ENCODE results near the gene SIPA1L3.
"Not testable (repeated sequence)": the region's sequence is repeated elsewhere in the genome, so short reads cannot be mapped to it uniquely, and the experiment has no call there.

The SIPA1L3 gene

DNA sequence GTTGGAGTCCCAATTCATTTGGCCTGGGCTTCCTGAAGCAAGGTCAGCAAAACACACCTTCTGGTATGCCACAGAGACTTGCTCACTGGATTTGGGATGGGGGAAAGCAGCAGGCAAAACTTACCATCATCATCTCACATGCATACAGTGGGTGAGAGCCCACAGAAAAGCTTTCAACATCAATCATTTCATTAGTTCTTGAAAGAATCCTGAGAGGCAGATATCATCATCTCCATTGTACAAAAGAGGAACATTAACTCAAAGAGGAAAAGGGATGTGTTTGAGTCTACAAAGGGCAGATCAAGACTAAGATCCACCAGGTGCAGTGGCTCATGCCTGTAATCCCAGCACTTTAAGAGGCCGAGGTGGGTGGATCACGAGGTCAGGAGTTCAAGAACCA is 7.0 kb upstream of the SIPA1L3 start:
- DNase-seq (no peak), ATAC-seq (replicated peaks) (no peak)
- Mint-ChIP-seq H3K27me3 (no peaks in the 10 kb centered on the region), H3K9me3 (no peaks in the 10 kb centered on the region), H3K4me1 (peaks cover 9 to 26% of the 10 kb centered on the region in 2 donors), H3K36me3 (no peaks in the 10 kb centered on the region), H3K27ac (no peak overlapping the region), H3K4me3 (no peak overlapping the region)

DNA sequence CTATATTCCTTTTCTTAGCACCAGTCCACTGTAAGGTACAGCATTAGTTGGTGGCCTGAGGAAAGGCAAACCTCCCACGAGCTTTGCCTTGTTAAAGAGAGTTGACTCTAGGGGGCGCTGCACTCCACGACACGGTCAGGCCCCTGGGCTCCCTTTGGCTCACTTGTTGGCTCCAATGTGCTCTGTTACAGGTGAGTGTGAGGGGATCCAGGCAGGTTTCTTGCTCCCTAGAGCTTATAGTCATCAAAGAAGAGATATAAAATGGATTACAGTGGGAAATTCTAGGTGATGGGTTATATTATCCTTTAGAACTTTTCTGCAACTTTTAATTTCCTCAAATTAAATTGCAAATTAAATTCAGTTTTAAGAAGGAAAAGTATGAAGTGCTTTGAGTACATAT is 4.3 kb upstream of the SIPA1L3 start:
- peaks cover 16 to 36% of the 10 kb centered on the region in 2 donors for H3K4me1 Mint-ChIP-seq
- H3K9me3 Mint-ChIP-seq: no peaks in the 10 kb centered on the region
- peaks cover 0 to 3% of the 10 kb centered on the region in 2 donors for H3K36me3 Mint-ChIP-seq
- no peaks in the 10 kb centered on the region for H3K27me3 Mint-ChIP-seq
- H3K27ac Mint-ChIP-seq: peak overlapping the region; percentile 82
- ATAC-seq (replicated peaks) (peak; percentile 48 to 49), DNase-seq (peak; percentile 71)
- H3K4me3 Mint-ChIP-seq: no peak overlapping the region

DNA sequence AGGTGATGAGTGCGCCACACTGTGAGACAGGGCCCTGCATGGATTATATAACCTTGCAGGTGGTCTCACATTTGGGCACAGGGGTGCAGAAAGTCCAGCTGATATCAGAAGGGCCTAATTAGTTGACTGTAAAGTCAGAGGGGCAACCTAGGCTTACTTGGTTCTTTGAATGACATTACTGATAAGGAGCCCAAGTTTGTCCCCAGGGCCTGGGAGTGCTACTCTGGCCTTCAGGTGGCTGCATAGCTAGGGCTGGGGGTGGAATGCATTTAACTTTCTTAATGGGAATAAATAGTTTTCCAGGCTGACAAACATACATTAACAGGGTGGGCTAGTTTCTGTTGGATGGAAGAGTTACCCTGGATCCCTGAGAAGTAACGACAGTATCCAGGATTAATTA is 3.9 kb upstream of the SIPA1L3 start:
- Mint-ChIP-seq H3K27ac (peak overlapping the region; percentile 82), H3K36me3 (peaks cover 0 to 4% of the 10 kb centered on the region in 2 donors), H3K27me3 (no peaks in the 10 kb centered on the region), H3K9me3 (no peaks in the 10 kb centered on the region), H3K4me3 (no peak overlapping the region), H3K4me1 (peaks cover 17 to 41% of the 10 kb centered on the region in 2 donors)
- DNase-seq (no peak), ATAC-seq (replicated peaks) (no peak)

- DNase-seq (peak; percentile 41), ATAC-seq (replicated peaks) (peak; percentile 28 to 41)
- peaks cover 18 to 30% of the 10 kb centered on the region in 2 donors for H3K36me3 Mint-ChIP-seq
- peaks cover 40 to 55% of the 10 kb centered on the region in 2 donors for H3K4me1 Mint-ChIP-seq
- H3K4me3 Mint-ChIP-seq: peak within 1 kb of the TSS; percentile 89 to 97
- no peaks in the 10 kb centered on the region for H3K27me3 Mint-ChIP-seq
- H3K9me3 Mint-ChIP-seq: no peaks in the 10 kb centered on the region
- peak within 1 kb of the TSS; percentile 96 for H3K27ac Mint-ChIP-seq
Observed at GRCh38 chr19:37905946-37906868, 801 bp upstream of the SIPA1L3 start, which contains the start of gene WDR87. Gene WDR87, minus strand, starts transcription at chr19:37906594. Its CDS starts 8,355 bp downstream, at chr19:37898239.

DNA sequence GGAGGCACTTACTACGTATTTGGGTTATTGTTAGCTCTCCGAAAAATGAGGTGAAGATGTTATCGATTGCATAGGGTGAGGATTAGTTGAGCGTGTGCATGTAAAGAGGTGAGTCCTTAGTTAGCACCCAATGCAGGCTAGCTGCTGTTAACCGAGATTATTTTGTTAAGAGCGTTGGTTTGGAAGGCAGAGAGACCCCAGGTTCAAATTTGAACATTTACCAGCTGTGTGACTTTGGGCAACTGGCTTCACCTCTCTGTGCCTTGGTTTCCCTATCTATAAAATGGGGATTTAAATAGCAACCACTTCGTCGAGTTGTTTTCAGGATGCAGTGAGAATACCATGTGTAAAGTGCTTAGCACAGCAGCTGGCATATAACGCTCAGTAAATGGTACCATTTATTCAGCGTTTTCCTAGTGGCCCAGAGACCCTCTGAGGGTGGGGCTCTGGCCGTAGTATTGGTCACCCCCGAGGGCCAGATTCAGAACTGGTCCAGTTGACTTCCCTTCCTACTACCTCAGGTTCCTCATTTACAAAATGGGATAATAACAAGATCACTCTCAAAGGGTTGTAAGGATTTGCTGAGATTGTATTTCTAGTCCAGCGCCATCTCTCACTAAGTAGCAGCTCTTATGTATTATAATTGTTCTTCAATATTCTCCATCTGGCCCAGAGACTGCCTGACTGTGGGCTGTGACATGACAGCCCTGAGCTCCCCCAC is 887 bp downstream of the SIPA1L3 start:
- no peaks in the 10 kb centered on the region for H3K27me3 Mint-ChIP-seq
- H3K27ac Mint-ChIP-seq: peak overlapping the region; percentile 87

GRCh38 chr19:37909661-37910199 is 2.7 kb downstream of the SIPA1L3 start:
- Mint-ChIP-seq H3K4me1 (peaks cover 51 to 76% of the 10 kb centered on the region in 2 donors), H3K27me3 (no peaks in the 10 kb centered on the region), H3K4me3 (peak overlapping the region; percentile 89 to 97), H3K9me3 (peaks cover 0 to 2% of the 10 kb centered on the region in 2 donors), H3K27ac (peak overlapping the region; percentile 87), H3K36me3 (peaks cover 36 to 55% of the 10 kb centered on the region in 2 donors)
- ATAC-seq (replicated peaks) (no peak), DNase-seq (no peak)

More for the DNA sequence above, 887 bp downstream of the SIPA1L3 start:
- Mint-ChIP-seq H3K36me3 (peaks cover 30 to 47% of the 10 kb centered on the region in 2 donors), H3K9me3 (no peaks in the 10 kb centered on the region), H3K4me1 (peaks cover 48 to 66% of the 10 kb centered on the region in 2 donors), H3K4me3 (peak overlapping the region; percentile 89 to 97)
- ATAC-seq (replicated peaks) (no peak), DNase-seq (no peak)

- H3K4me3 Mint-ChIP-seq: peak overlapping the region; percentile 22 to 37
- H3K36me3 Mint-ChIP-seq: peaks cover 44 to 54% of the 10 kb centered on the region in 2 donors
- no peaks in the 10 kb centered on the region for H3K27me3 Mint-ChIP-seq
- peaks cover 2 to 4% of the 10 kb centered on the region in 2 donors for H3K9me3 Mint-ChIP-seq
- ATAC-seq (replicated peaks) (peak; percentile 77 to 81), DNase-seq (peak; percentile 39)
- H3K27ac Mint-ChIP-seq: peak overlapping the region; percentile 94
- H3K4me1 Mint-ChIP-seq: peaks cover 42 to 87% of the 10 kb centered on the region in 2 donors
Observed at GRCh38 chr19:37914908-37915307, 7.9 kb downstream of the SIPA1L3 start.

DNA sequence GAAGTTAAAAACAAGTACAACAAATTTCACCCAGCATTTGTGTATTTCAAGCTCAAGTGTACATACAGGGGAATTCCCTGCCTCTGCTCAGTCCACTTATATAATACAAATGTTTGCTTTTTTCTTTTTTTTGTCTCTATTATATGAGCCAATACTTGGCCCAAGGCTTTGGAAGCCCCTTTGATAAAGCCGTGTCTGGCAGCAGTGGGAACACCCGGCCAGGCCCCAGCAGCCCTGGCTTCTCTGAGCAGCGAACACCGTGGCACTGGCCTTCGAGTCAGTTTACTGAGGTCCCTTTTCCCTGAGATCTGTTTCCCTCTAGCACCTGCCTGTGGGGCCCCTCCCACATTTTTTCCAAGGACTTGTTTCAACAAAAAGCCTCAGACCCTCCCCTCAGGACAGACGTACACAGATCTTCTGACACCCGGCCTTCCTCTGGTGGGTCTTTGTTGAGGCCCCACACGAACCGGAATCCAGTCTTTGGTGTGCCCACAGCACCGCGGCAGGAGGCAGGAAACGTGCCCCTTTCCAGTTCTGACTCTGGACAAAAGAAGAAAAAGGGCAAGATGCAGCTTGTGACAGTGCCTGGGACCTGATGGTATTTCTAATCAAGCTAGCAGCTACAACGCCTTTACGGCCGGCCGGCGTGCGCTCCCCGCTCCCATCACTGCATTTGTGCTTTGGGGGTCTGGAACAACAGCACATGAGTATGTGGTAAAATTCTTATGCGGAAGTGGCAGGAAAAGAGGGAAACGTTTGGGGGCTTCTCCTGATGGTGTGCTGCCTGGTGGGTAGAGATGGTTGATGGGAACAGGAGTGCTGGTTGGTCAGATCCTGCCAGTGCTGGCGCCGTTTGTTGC is 13.8 kb downstream of the SIPA1L3 start:
- peak overlapping the region; percentile 94 for H3K27ac Mint-ChIP-seq
- H3K4me1 Mint-ChIP-seq: peaks cover 38 to 85% of the 10 kb centered on the region in 2 donors

GRCh38 chr19:37924573-37924972 is 17.6 kb downstream of the SIPA1L3 start:
- Mint-ChIP-seq H3K36me3 (peaks cover 46 to 47% of the 10 kb centered on the region in 2 donors), H3K27ac (peak overlapping the region; percentile 42), H3K4me1 (peaks cover 54 to 91% of the 10 kb centered on the region in 2 donors)
- not testable (repeated sequence) for DNase-seq; H3K27me3 Mint-ChIP-seq; H3K9me3 Mint-ChIP-seq; ATAC-seq (replicated peaks); H3K4me3 Mint-ChIP-seq

More for the DNA sequence above, 13.8 kb downstream of the SIPA1L3 start:
- peak; percentile 44 to 49 for ATAC-seq (replicated peaks)
- no peak for DNase-seq
- Mint-ChIP-seq H3K36me3 (peaks cover 45 to 47% of the 10 kb centered on the region in 2 donors), H3K4me3 (peak overlapping the region; percentile 76 to 86), H3K9me3 (peaks cover 0 to 8% of the 10 kb centered on the region in 2 donors), H3K27me3 (no peaks in the 10 kb centered on the region)

DNA sequence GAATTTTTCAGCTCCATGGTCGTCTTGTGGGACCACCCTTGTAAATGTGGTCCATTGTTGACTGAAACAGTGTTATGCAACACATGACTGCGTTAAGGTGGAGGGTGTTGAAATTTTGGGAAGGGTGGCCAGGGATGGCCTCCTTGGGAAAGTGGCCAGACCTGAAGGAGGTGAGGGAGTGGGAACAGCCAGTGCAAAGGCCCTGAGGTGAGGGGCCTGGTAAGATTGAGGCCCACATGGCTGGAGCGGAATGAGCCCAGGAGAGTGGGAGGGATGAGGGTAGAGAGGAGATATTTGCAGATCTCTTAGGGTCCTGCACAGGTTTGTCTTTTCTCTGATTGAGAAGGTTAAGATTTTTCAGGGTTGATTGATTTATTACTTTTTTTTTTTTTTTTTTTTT is 18.2 kb downstream of the SIPA1L3 start:
- Mint-ChIP-seq H3K4me3 (peak overlapping the region in 1 of 2 donors; percentile 47), H3K36me3 (peaks cover 45 to 49% of the 10 kb centered on the region in 2 donors), H3K27ac (peak overlapping the region; percentile 91)

DNA sequence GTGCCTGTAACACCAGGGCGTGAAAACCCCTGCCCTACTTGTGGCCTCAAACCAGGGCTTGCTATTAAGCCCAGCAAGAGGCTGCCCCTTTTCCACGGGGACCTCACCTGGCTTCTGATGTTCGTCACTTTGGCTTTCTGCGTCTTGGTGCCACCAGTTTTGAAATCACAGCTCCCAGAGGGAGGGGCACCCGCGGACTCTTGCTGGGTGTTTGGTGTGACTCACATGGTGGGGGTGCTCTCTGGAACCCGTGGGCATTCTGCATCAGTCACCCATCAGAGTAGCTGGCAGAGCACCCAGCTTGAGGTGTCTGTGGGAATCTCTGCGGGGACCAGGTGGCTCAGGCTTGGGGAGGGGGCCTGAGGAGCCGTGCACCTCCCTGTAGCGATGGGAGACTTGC is 19.2 kb downstream of the SIPA1L3 start:
- peaks cover 37 to 47% of the 10 kb centered on the region in 2 donors for H3K36me3 Mint-ChIP-seq
- no peaks in the 10 kb centered on the region for H3K27me3 Mint-ChIP-seq
- peaks cover 51 to 92% of the 10 kb centered on the region in 2 donors for H3K4me1 Mint-ChIP-seq
- DNase-seq (no peak), ATAC-seq (replicated peaks) (no peak)
- peak overlapping the region; percentile 82 for H3K27ac Mint-ChIP-seq
- H3K4me3 Mint-ChIP-seq: peak overlapping the region; percentile 2 to 28
- H3K9me3 Mint-ChIP-seq: peaks cover 0 to 4% of the 10 kb centered on the region in 2 donors

More for the DNA sequence above, 18.2 kb downstream of the SIPA1L3 start:
- H3K9me3 Mint-ChIP-seq: peaks cover 0 to 4% of the 10 kb centered on the region in 2 donors
- no peak for ATAC-seq (replicated peaks)
- DNase-seq: no peak
- no peaks in the 10 kb centered on the region for H3K27me3 Mint-ChIP-seq
- H3K4me1 Mint-ChIP-seq: peaks cover 55 to 92% of the 10 kb centered on the region in 2 donors

DNA sequence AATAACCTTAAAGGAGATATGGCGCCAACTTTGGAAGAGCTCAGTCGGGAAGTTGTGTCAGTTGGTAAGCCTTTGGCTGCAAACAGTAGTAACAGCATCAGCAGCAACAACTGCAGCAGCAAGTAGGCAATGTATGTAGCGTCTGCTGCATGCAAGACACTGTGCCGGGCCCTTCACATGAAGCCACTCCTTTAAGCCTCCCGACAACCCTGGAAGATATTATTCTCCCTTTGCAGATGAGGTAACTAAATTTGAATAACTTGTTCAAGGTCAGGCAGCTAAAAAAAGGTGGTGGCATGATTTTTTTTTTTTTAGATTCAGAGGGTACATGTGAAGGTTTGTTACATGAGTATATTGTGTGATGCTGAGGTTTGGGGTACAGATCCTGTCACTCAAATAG is 19.7 kb downstream of the SIPA1L3 start:
- peaks cover 33 to 43% of the 10 kb centered on the region in 2 donors for H3K36me3 Mint-ChIP-seq
- H3K9me3 Mint-ChIP-seq: peaks cover 0 to 4% of the 10 kb centered on the region in 2 donors
- DNase-seq (no peak), ATAC-seq (replicated peaks) (no peak)
- H3K4me1 Mint-ChIP-seq: peaks cover 49 to 89% of the 10 kb centered on the region in 2 donors
- H3K4me3 Mint-ChIP-seq: peak overlapping the region in 1 of 2 donors; percentile 28
- H3K27me3 Mint-ChIP-seq: no peaks in the 10 kb centered on the region
- peak overlapping the region; percentile 82 for H3K27ac Mint-ChIP-seq

Measured in stimulated activated naive B cell treated with anti-CD40 and anti-IgM and Interleukin-4, amounts not matched to agents 10 μg/mL and 1 μg/mL and 100 μg/mL, for 72 hours (primary cell).